BE2C (cell line): Measurements from ENCODE around the gene DPF3.
A peak's percentile ranks its signal among the peaks of the same experiment; 100 is the strongest.

ENCODE experiments used
- DNase-seq: peaks from one replicate; pipeline ENCODE4 v3.0.0-alpha.2; 2020
- H3K27me3 ChIP-seq: fragments of 250-450 bp; sonication (Bioruptor Pico); 2 replicates; pipeline ENCODE4 v1.5.1; 2020; ENCODE audit warnings: mild to moderate bottlenecking
- H3K36me3 ChIP-seq: fragments of 250-450 bp; sonication (Bioruptor Pico); 2 replicates; pipeline ENCODE4 v1.5.1; 2020; ENCODE audit warnings: mild to moderate bottlenecking
- H3K4me1 ChIP-seq: fragments of 250-450 bp; sonication (Bioruptor Pico); 2 replicates; pipeline ENCODE4 v1.5.1; 2020
- H3K4me3 ChIP-seq: 2 replicates; pipeline ENCODE4 v1.5.1; 2011; ENCODE audit warnings: low read depth, low read length
- H3K9me3 ChIP-seq: fragments of 250-450 bp; sonication (Bioruptor Pico); 2 replicates; pipeline ENCODE4 v1.5.1; 2020
- CTCF ChIP-seq: IDR thresholded peaks from 2 replicates; pipeline ENCODE4 v1.5.1; 2012; ENCODE audit warnings: mild to moderate bottlenecking, low read depth, low read length

The DPF3 gene

GRCh38 chr14:72793156-72793939 lies 100.6 kb downstream of the DPF3 start:
- no peak for DNase-seq
- no peak for TF ChIP-seq CTCF
- Histone ChIP-seq H3K27me3 (no peaks in the 10 kb centered on the region), H3K4me1 (peaks cover 27% of the 10 kb centered on the region), H3K4me3 (no peak overlapping the region), H3K9me3 (no peaks in the 10 kb centered on the region), H3K36me3 (no peaks in the 10 kb centered on the region)

GRCh38 chr14:72792051-72792788 lies 101.7 kb downstream of the DPF3 start:
- peaks cover 39% of the 10 kb centered on the region for H3K4me1 ChIP-seq
- no peaks in the 10 kb centered on the region for H3K27me3 ChIP-seq
- no peak overlapping the region for H3K4me3 ChIP-seq
- no peaks in the 10 kb centered on the region for H3K9me3 ChIP-seq
- no peaks in the 10 kb centered on the region for H3K36me3 ChIP-seq
- DNase-seq = peak; percentile 40
- TF ChIP-seq CTCF = no peak

DNA sequence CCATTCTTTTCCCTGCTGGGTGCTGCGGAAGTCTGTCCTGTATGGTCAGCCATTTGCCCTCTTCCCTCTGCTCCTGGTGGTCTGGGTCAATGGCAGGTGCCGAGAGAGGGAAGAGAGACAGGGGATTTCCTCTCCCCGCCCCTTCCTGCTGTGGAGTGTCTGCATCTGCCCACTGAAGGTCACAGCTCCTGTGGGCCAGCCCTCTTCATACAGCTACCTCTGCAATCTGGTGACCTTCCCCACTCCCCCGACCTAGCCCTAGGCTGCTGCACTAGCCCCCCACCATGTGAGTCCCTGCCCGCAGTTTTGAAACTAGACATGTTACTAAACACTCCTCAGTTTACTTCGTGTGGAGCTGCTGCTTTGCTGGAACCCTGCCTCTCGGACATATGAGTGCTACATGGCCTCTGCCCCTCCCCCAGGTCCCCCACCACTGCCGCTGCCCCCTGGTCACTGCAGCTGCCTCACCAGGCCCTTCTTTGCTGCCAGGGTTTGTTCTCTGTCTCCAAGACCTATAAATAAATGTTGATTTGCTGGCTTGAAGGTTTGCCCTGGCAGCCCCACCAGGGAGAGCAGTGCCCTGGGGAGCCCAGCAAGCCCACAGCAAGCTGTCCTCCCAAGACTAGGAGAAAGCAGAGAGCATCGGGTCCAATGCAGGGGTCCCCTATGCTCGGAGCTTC lies 102.9 kb downstream of the DPF3 start:
- H3K9me3 ChIP-seq = no peaks in the 10 kb centered on the region
- H3K4me1 ChIP-seq = peaks cover 43% of the 10 kb centered on the region
- DNase-seq = no peak
- H3K27me3 ChIP-seq = no peaks in the 10 kb centered on the region
- H3K36me3 ChIP-seq = no peaks in the 10 kb centered on the region
- no peak for TF ChIP-seq CTCF
- H3K4me3 ChIP-seq = no peak overlapping the region

DNA sequence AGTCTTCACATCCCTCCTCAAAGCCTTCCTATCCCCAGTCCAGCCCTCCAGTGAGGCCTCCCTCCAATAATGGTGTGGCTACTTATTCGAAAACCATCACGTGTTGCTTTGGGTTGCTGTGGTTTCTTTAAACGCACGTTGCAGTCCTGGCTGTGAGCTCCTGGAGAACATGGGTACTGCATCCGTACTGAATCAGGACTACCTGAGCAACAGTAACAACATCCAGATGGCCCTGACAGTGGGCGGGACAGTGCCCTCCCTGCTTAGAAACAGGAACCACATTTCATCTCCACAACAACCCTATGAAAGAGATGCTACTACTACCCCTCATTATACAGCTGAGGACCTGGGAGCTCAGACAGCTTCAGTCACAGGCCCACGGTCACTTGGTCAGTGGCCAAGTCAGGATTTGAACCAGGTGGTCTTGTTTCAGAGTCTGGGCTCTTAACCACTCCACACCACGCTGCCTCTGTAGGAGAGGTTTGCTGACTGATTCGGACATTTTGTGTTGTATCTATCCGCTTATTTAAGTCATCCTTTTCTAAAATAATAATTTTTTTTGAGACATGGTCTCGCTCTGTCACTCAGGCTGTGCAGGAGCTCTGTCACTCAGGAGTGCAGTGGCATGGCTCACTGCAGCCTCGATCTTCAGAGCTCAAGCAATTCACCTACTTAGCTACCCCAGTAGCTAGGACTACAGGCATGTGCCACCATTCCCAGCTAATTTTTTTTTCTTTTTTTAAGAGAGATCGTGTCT lies 104.8 kb downstream of the DPF3 start:
- no peaks in the 10 kb centered on the region for H3K27me3 ChIP-seq
- H3K4me3 ChIP-seq = no peak overlapping the region
- H3K9me3 ChIP-seq = no peaks in the 10 kb centered on the region
- DNase-seq = peak; percentile 76
- H3K36me3 ChIP-seq = no peaks in the 10 kb centered on the region
- peaks cover 43% of the 10 kb centered on the region for H3K4me1 ChIP-seq
- no peak for TF ChIP-seq CTCF

DNA sequence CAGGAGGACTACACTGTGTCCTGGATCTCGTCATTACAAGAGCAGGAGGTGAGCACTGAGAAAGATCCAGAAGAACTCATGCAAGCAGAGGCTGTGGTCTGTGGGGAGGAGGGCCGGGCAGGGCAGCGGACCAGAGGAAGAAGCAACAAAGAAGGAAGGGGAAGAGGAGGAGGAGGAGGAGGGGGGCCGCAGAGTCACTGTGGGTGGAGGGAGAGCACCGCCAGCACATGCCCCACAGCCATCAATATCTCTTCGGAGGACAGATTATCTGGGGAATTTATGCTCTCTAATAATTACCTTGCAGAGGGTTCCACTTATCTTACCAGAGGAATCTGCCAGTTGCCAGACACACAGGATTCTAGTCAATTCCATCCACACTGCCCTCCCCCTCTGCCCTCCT lies 105.6 kb downstream of the DPF3 start:
- no peak for TF ChIP-seq CTCF
- no peak overlapping the region for H3K4me3 ChIP-seq
- peaks cover 42% of the 10 kb centered on the region for H3K4me1 ChIP-seq
- no peaks in the 10 kb centered on the region for H3K9me3 ChIP-seq
- H3K27me3 ChIP-seq = no peaks in the 10 kb centered on the region
- no peaks in the 10 kb centered on the region for H3K36me3 ChIP-seq
- peak; percentile 63 for DNase-seq
